Measurements from ENCODE around the gene CCNY.

DNA sequence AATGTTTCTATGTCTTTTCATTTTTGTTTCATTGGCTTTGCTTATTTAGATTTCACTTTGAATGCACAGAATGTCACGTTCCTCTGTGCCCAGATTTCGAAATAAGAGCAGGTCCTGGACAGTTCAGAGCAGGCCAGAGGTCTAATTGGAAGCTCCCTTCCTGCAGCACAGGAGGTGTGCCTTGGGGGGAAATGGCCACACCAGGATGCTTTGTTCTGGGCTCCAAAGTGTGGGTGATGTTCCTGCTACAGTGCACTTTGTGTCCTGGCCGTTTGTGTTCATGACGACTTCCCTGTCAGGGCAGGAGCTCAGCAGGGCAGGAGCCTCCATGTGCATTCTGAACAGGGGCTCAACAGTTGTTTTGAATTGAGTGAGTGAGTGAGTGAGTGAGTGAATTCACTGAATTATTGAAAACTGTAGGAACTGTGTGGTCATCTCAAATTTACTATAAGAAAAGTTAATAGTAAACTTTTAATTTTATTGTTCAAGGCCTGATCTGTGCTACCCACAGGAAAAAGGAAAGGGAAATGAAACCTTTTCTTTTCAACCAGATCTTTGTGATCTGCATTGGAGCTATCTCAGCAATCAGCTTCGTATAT, 159.3 kb downstream of the CCNY start:
- TF ChIP-seq CTCF (conservative IDR thresholded peaks at IDR 0.05 in 1 of 2, IDR thresholded peaks at IDR 0.05 in 1 of 2; ENCODE audit: extremely low read depth in 1 of 2, insufficient read depth in 1 of 2, low read depth in 1 of 2, low read length in 2 of 2) (no peak), EZH2 (IDR thresholded peaks at IDR 0.05; ENCODE audit: borderline replicate concordance, low read length) (no peak)

Data from mammary epithelial cell (primary cell).